Limb (tissue), 2 donors: ENCODE measurements around the gene IL4.

Experiments used
- DNase-seq, 2 donors: peaks; one replicate each; pipeline ENCODE4 v3.0.0-alpha.2; 2016; ENCODE audit errors: extremely low spot score in 2 of 2

Gene IL4

DNA sequence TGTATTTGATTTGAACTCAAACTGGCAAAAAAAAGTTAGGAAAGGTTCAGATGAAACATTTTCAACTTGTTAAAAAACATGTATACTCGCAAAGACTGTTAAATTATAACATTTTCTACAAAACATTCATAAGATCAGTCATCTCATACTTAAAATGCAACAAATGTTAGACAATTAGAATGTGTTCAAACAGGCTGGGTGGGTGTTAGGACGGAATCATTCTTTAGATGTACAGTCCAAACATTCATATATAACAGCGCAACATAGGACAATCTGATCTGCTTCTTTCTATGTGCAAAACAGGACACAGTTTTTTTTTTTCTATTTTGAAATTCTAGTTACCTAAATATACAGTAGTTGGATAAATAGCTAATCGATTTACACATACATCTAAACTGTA is 22.2 kb downstream of the IL4 start:
- DNase-seq = no peak

DNA sequence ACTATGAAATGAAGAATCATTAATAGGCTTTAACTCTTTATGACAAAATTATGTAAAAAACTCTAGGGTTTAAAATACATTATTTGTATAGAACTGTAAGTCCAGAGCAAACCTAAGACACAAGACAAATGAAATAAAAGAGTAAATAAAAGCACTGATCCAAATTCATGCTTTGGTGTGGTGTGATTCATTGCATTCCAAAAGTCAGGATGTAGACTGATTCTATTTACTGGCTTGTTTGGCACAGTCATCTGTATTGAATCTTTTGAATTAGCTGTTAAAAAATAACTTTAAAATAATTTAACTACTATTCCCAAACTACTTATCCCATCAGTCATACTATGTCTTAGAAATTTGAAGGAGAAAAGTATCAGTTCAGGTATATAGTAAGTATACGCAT is 31.1 kb downstream of the IL4 start:
- DNase-seq = no peak

DNA sequence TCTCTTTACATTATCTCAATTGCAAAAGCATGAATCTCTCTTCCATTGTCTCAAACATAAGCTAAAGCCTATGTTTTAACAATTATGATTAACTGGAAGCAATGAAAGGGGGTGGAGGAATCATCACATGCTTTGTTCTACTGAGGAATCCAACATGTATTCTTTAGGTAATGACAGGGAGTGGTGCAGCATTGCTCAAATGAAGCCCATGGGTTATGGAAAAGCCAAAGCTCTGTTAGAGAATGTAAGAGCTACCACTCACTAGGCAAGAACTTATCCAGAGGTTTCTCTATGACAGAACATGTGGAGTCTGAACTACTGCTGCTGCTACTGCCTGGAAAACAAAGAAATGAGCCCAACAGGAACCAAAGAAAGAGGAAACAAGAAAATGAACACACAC is 34.9 kb downstream of the IL4 start:
- DNase-seq = no peak

DNA sequence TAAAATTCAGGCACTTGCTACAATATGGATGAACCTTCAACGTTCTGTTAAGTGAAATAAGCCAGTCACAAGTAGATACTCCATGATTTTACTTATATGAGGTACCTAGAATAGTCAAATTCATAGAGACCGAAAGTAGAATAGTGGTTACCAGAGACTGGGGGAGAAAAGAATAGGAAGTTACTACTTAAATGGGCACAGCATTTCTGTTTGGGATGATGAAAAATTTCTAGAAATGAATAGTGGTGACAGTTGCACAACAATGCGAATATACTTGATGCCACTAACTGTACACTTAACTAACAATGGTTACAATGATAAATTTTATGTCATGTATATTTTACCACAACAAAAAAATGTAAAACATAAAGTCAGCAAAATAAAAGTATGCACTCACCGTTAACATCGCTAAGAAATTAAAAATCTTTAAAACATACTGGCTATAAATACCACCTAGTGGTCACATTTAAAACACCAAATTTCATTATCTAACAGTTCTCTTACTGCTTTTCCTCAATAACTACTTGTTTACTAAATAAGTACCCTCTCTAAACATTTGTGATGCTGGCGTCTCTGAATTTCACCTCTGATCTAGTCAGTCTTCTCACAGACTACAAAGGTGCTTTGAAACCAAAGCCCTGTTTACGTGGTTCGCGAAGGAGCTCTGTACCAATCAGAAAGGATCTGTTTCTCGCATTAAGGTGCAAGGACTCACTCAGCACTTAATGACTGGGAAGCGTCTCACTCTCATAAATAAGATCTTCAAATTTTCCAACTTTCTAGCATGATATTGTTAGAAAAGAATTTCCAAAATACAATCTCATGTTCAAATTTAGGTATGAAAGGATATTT is 40.9 kb downstream of the IL4 start:
- peak in 1 of 2 donors; percentile 27 for DNase-seq

DNA sequence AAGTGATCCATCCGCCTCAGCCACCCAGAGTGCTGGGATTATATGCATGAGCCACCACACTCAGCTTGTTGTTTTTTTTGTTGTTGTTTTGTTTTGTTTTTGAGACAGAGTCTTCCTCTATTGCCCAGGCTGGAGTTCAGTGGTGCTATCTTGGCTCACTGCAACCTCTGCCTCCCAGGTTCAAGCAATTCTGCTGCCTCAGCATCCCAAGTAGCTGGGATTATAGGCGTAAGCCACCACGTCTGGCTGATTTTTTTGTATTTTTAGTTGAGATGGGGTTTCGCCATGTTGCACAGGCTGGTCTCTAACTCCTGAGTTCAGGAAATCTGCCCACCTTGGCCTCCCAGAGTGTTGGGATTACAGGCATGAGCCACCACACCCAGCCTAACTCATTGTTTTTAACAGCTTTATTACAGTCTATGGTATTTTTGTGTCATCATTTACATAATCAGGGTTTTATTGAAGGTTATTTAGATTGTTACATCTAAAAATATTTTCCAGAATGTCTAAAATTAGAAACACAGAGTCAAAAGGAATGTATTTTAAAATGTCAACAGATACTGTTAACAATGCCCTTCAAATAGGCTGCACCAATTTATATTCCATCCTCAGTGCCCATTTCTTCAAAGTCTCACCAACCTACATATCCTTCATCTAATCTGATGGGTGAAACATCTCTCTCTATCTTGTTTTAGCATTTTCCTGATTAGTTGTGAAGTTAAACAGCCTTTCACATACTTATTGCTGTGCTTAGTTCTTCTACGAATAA is 44.9 kb downstream of the IL4 start:
- DNase-seq = no peak

DNA sequence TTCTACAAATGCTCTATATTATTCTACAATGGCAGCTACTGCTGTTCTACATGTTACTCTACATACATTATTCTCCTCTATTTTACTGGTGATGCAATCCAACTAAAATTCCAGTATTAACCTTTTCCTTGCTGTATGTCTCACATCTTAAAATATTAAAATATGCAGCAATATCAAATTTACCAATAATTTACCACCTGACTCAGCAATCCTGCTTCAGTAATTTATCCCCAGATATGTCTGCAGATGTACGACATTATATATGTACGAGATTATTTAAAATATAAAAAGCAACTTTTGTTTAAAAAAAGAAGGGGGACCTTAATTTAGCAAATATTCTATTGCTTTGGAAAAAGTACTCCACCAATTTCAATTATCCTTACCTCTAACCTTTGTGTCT is 52.0 kb downstream of the IL4 start:
- DNase-seq = no peak

DNA sequence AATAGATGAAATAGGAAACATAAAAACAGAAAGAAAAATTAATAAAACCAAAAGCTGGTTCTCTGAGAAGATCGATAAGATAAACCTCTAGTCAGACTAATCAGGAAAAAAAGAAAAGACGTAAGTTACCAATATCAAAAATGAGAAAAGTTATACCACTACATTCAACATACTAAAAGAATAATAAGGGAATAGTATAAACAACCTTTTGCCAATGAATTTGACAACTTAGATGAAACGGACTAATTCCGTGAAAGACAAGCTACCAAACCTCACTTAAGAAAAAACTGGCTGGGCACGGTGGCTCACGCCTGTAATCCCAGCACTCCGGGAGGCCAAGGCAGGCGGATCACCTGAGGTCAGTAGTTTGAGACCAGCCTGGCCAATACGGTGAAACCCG is 56.1 kb downstream of the IL4 start:
- no peak for DNase-seq
